ENCODE data around the gene KLHL12.
A peak's percentile ranks its signal among the peaks of the same experiment; 100 is the strongest.

The KLHL12 gene

GRCh38 chr1:202901555-202901954, 25.5 kb downstream of the KLHL12 start:
- no peaks in the 10 kb centered on the region for H3K4me1 ChIP-seq
- no peak overlapping the region for H3K27ac ChIP-seq
- intact Hi-C loops (cut with DNase I; ENCODE audit: low total_unique reads) = no loop called here
- H3K4me3 ChIP-seq = no peak overlapping the region
- DNase-seq = no peak
- H3K9me3 ChIP-seq = no peaks in the 10 kb centered on the region
- H3K36me3 ChIP-seq = peaks cover 18 to 71% (median 45%) of the 10 kb centered on the region in 3 donors
- TF ChIP-seq CTCF (IDR thresholded peaks at IDR 0.05) = no peak
- H3K27me3 ChIP-seq = no peaks in the 10 kb centered on the region

GRCh38 chr1:202892501-202892900, 34.5 kb downstream of the KLHL12 start:
- no peak for DNase-seq
- H3K36me3 ChIP-seq = peaks cover 57 to 62% (median 60%) of the 10 kb centered on the region in 3 donors
- H3K4me3 ChIP-seq = no peak overlapping the region
- no peaks in the 10 kb centered on the region for H3K9me3 ChIP-seq
- H3K4me1 ChIP-seq = peaks cover 0 to 13% (median 8%) of the 10 kb centered on the region in 4 donors
- no peak overlapping the region for H3K27ac ChIP-seq
- no peak for TF ChIP-seq CTCF (IDR thresholded peaks at IDR 0.05)
- intact Hi-C loops (cut with DNase I; ENCODE audit: low total_unique reads) = no loop called here
- no peaks in the 10 kb centered on the region for H3K27me3 ChIP-seq

- no peak overlapping the region for H3K4me3 ChIP-seq
- no peak for DNase-seq
- H3K4me1 ChIP-seq = peaks cover 0 to 15% (median 9%) of the 10 kb centered on the region in 4 donors
- peaks cover 42 to 45% (median 42%) of the 10 kb centered on the region in 3 donors for H3K36me3 ChIP-seq
- no peak for TF ChIP-seq CTCF (IDR thresholded peaks at IDR 0.05)
- no peak overlapping the region for H3K27ac ChIP-seq
- no peaks in the 10 kb centered on the region for H3K27me3 ChIP-seq
- intact Hi-C loops (cut with DNase I; ENCODE audit: low total_unique reads) = no loop called here
- no peaks in the 10 kb centered on the region for H3K9me3 ChIP-seq
Observed at GRCh38 chr1:202890392-202890791, 36.6 kb downstream of the KLHL12 start.

- DNase-seq = peak; percentile 95 to 97
- peaks cover 26 to 28% (median 27%) of the 10 kb centered on the region in 3 donors for H3K36me3 ChIP-seq
- intact Hi-C loops (cut with DNase I; ENCODE audit: low total_unique reads) = no loop called here
Observed at GRCh38 chr1:202888531-202889360, 38.3 kb downstream of the KLHL12 start, which contains the start of gene RABIF. Gene RABIF, minus strand, starts transcription at chr1:202889149. Its CDS starts 51 bp downstream, at chr1:202889098.

GRCh38 chr1:202888221-202888530, 38.9 kb downstream of the KLHL12 start:
- Histone ChIP-seq H3K4me1 (peaks cover 0 to 15% (median 9%) of the 10 kb centered on the region in 4 donors), H3K27me3 (no peaks in the 10 kb centered on the region), H3K36me3 (peaks cover 20 to 24% (median 22%) of the 10 kb centered on the region in 3 donors), H3K4me3 (peak overlapping the region; percentile 66 to 85), H3K9me3 (no peaks in the 10 kb centered on the region), H3K27ac (peak overlapping the region; percentile 87 to 91)
- no peak for TF ChIP-seq CTCF (IDR thresholded peaks at IDR 0.05)
- intact Hi-C loops (cut with DNase I; ENCODE audit: low total_unique reads) = no loop called here
- no peak for DNase-seq

More at GRCh38 chr1:202888531-202889360, 38.3 kb downstream of the KLHL12 start, which contains the start of gene RABIF:
- Histone ChIP-seq H3K4me1 (peaks cover 0 to 15% (median 9%) of the 10 kb centered on the region in 4 donors), H3K9me3 (no peaks in the 10 kb centered on the region), H3K27me3 (no peaks in the 10 kb centered on the region), H3K27ac (peak within 1 kb of the TSS; percentile 87 to 91), H3K4me3 (peak within 1 kb of the TSS; percentile 66 to 85)
- peak in 1 of 2 experiments; percentile 7 for TF ChIP-seq CTCF (IDR thresholded peaks at IDR 0.05)
